ENCODE measurements around the gene MYOG.

GRCh38 chr1:203036537-203036936 is 49.3 kb downstream of the MYOG start:
- TF ChIP-seq POLR2A (IDR thresholded peaks at IDR 0.05) (no peak), CTCF (IDR thresholded peaks at IDR 0.05) (no peak)
